Tibial nerve (tissue), 4 donors: ENCODE measurements around the gene AHCYL1. TPM values are rescaled to one million over a fixed set of nuclear protein-coding genes. Genes with fewer than 3 reads are reported as not detected.

ENCODE experiments used
- DNase-seq, 2 donors: peaks; one replicate each; pipeline ENCODE4 v3.0.0-alpha.2; 2019; ENCODE audit warnings: low spot score in 2 of 2
- H3K27ac ChIP-seq, 4 donors: fragments of 200-600 bp; sonication (generic) in 3 of 4; one replicate each; pipeline ENCODE4 v1.5.1; 2017 to 2019; ENCODE audit warnings: mild to moderate bottlenecking in 1 of 4
- H3K27me3 ChIP-seq, 2 donors: fragments of 200-600 bp; sonication (generic) in 1 of 2; one replicate each; pipeline versions ENCODE4 v1.5.1 to v1.6.0; 2017 to 2019
- H3K36me3 ChIP-seq, 3 donors: fragments of 200-600 bp; sonication (generic); one replicate each; pipeline ENCODE4 v1.5.1; 2018 to 2019
- H3K4me1 ChIP-seq, 4 donors: fragments of 200-600 bp; sonication (generic) in 3 of 4; one replicate each; pipeline ENCODE4 v1.5.1; 2017 to 2019
- H3K4me3 ChIP-seq, 4 donors: fragments of 200-600 bp; sonication (generic) in 3 of 4; one replicate each; pipeline ENCODE4 v1.5.1; 2017 to 2019; ENCODE audit warnings: mild to moderate bottlenecking in 1 of 4, moderate library complexity in 1 of 4
- H3K9me3 ChIP-seq, 4 donors: fragments of 200-600 bp; sonication (generic) in 3 of 4; one replicate each; pipeline ENCODE4 v1.5.1; 2017 to 2019
- EP300 ChIP-seq, 2 donors: sonication (generic); formaldehyde crosslinking; IDR thresholded peaks; one replicate each; pipeline ENCODE4 v1.6.1; 2017; ENCODE audit warnings: antibody characterized with exemption in 2 of 2, mild to moderate bottlenecking in 1 of 2
- POLR2A ChIP-seq, 2 donors: fragments of 450-650 bp; IDR thresholded peaks; one replicate each; pipeline ENCODE4 v1.6.1; 2017; ENCODE audit warnings: antibody characterized with exemption in 2 of 2, mild to moderate bottlenecking in 2 of 2, moderate library complexity in 2 of 2
- WGBS, 2 donors: methylation state at CpG; one replicate each; pipeline ENCODE4 v1.1.5; 2018; 5-methylcytosine and 5-hydroxymethylcytosine counted together
- total RNA-seq, 4 donors: library from RNA; depleted of rRNA; stranded (reverse); fragments of >200 nt; gene quantifications; one replicate each; pipeline ENCODE4 v1.1.0, GENCODE V29; 2016
- TF ChIP-seq, protein P1 (sequence below), 5 experiments: fragments of 200-600 bp in 3 of 5; fragments of 450-650 bp in 2 of 5; sonication (generic) in 3 of 5; IDR thresholded peaks; one replicate each; pipeline ENCODE4 v1.5.1; 2016 to 2019; ENCODE audit warnings: antibody characterized with exemption in 5 of 5, mild to moderate bottlenecking in 3 of 5, moderate library complexity in 2 of 5

Gene AHCYL1
- total RNA-seq, 4 donors from 2014 or later = 45.4 to 76.3 (median 55.6) TPM

DNA sequence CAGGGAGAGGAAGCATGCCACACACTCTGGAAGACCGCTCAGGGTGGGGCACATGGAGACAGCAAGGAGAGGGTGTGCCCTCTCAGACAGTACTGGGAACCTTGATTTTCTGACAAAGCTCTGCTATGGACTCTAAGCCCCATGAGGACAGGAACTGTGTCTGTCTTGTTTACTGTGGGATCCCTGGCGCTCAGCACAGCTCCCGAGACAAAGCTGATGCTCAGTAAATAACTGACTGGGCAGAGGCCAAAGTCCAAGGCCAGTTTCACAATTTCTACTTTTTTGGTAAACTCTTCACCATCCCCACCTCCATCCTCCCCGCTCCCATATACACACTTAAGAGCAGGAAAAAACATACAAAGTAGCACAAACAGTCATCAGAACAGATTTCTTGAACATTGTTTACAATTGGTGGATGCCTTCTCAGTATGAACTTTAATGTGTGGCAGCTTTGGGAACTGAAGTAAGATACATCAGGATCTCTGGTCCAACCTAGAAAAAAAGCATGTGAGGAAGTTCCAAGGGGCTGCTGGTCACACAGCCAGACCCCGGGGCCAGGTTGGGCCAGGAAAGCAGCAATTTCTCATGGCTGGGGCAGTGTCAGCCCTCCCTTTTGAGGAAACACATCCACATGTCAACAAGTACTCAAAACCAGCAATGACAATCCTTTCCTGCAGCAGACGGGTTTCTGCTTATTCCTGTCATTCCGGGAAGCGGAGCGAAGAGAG is 5.6 kb upstream of the AHCYL1 start:
- H3K27ac ChIP-seq = peak overlapping the region in 2 of 4 donors; percentile 54 to 70

GRCh38 chr1:109979489-109980091 is 5.0 kb upstream of the AHCYL1 start:
- Histone ChIP-seq H3K9me3 (no peaks in the 10 kb centered on the region), H3K27ac (peak overlapping the region in 2 of 4 donors; percentile 0 to 56), H3K4me3 (no peak overlapping the region), H3K4me1 (peaks cover 0 to 72% (median 19%) of the 10 kb centered on the region in 4 donors), H3K36me3 (no peaks in the 10 kb centered on the region), H3K27me3 (no peaks in the 10 kb centered on the region)
- TF ChIP-seq EP300 (IDR thresholded peaks at IDR 0.05) = peak in 1 of 2 donors; percentile 56
- TF ChIP-seq POLR2A (IDR thresholded peaks at IDR 0.05) = no peak
- TF ChIP-seq, protein P1, sequence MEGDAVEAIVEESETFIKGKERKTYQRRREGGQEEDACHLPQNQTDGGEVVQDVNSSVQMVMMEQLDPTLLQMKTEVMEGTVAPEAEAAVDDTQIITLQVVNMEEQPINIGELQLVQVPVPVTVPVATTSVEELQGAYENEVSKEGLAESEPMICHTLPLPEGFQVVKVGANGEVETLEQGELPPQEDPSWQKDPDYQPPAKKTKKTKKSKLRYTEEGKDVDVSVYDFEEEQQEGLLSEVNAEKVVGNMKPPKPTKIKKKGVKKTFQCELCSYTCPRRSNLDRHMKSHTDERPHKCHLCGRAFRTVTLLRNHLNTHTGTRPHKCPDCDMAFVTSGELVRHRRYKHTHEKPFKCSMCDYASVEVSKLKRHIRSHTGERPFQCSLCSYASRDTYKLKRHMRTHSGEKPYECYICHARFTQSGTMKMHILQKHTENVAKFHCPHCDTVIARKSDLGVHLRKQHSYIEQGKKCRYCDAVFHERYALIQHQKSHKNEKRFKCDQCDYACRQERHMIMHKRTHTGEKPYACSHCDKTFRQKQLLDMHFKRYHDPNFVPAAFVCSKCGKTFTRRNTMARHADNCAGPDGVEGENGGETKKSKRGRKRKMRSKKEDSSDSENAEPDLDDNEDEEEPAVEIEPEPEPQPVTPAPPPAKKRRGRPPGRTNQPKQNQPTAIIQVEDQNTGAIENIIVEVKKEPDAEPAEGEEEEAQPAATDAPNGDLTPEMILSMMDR (IDR thresholded peaks at IDR 0.05) = no peak
- no peak for DNase-seq
- WGBS, 2 donors = 35 to 39% methylated on average over 5 of the region's 5 CpGs

More for the DNA sequence above, 5.6 kb upstream of the AHCYL1 start:
- no peak for DNase-seq
- Histone ChIP-seq H3K4me3 (no peak overlapping the region), H3K36me3 (no peaks in the 10 kb centered on the region), H3K4me1 (peaks cover 0 to 66% (median 17%) of the 10 kb centered on the region in 4 donors), H3K27me3 (no peaks in the 10 kb centered on the region), H3K9me3 (no peaks in the 10 kb centered on the region)
- WGBS, 2 donors = 77 to 78% methylated on average over 9 of the region's 9 CpGs
- TF ChIP-seq EP300 (IDR thresholded peaks at IDR 0.05) (no peak), POLR2A (IDR thresholded peaks at IDR 0.05) (no peak)
- TF ChIP-seq, protein P1 (IDR thresholded peaks at IDR 0.05) = no peak

GRCh38 chr1:109980324-109981003 is 4.1 kb upstream of the AHCYL1 start:
- WGBS, 2 donors = 64 to 66% methylated on average over 6 of the region's 6 CpGs
- DNase-seq = no peak
- Histone ChIP-seq H3K36me3 (no peaks in the 10 kb centered on the region), H3K4me3 (no peak overlapping the region), H3K27me3 (no peaks in the 10 kb centered on the region), H3K27ac (peak overlapping the region in 1 of 4 donors; percentile 56), H3K9me3 (no peaks in the 10 kb centered on the region), H3K4me1 (peaks cover 0 to 73% (median 20%) of the 10 kb centered on the region in 4 donors)
- no peak for TF ChIP-seq POLR2A (IDR thresholded peaks at IDR 0.05)
- no peak for TF ChIP-seq EP300 (IDR thresholded peaks at IDR 0.05)
- TF ChIP-seq, protein P1 (IDR thresholded peaks at IDR 0.05) = peak in 3 of 5 experiments; percentile 22 to 50 (median 28)

- no peaks in the 10 kb centered on the region for H3K9me3 ChIP-seq
- WGBS, 2 donors = 66 to 82% methylated on average over 4 of the region's 4 CpGs
Measured at GRCh38 chr1:109981004-109981335, 3.6 kb upstream of the AHCYL1 start.

More at GRCh38 chr1:109981004-109981335, 3.6 kb upstream of the AHCYL1 start:
- Histone ChIP-seq H3K4me1 (peaks cover 0 to 75% (median 23%) of the 10 kb centered on the region in 4 donors), H3K27me3 (no peaks in the 10 kb centered on the region), H3K36me3 (no peaks in the 10 kb centered on the region), H3K4me3 (no peak overlapping the region), H3K27ac (peak overlapping the region in 1 of 4 donors; percentile 56)
- no peak for DNase-seq
- TF ChIP-seq POLR2A (IDR thresholded peaks at IDR 0.05) (no peak), EP300 (IDR thresholded peaks at IDR 0.05) (no peak)
- TF ChIP-seq, protein P1 (IDR thresholded peaks at IDR 0.05) = no peak
